GM12874 (cell line): ENCODE measurements around the gene ALDOC.

Source experiments
- CTCF ChIP-seq: IDR thresholded peaks from 2 replicates; pipeline ENCODE4 v1.5.1; 2011; ENCODE audit warnings: low read depth, mild to moderate bottlenecking, control low read depth, low read length, moderate library complexity; ENCODE audit not compliant: insufficient read depth

The ALDOC gene

GRCh38 chr17:28554565-28554964 lies 22.1 kb downstream of the ALDOC start:
- TF ChIP-seq CTCF = peak; percentile 31; the same call in 1 of the 2 replicates

GRCh38 chr17:28553000-28553505 lies 23.6 kb downstream of the ALDOC start:
- no peak for TF ChIP-seq CTCF

GRCh38 chr17:28552176-28552999 lies 24.3 kb downstream of the ALDOC start, which contains the start of gene UNC119:
Gene UNC119, minus strand, starts transcription at chr17:28552624. Its CDS starts 67 bp downstream, at chr17:28552557.
- no peak for TF ChIP-seq CTCF

- no peak for TF ChIP-seq CTCF
Measured at GRCh38 chr17:28551421-28552175, 25.1 kb downstream of the ALDOC start.

GRCh38 chr17:28550858-28551257 lies 25.8 kb downstream of the ALDOC start:
- no peak for TF ChIP-seq CTCF

GRCh38 chr17:28549236-28550132 lies 27.2 kb downstream of the ALDOC start:
- peak; percentile 32; the same call in 1 of the 2 replicates for TF ChIP-seq CTCF
